HepG2 (cell line): ENCODE measurements around the gene GNGT2. TPM values are rescaled to one million over a fixed set of nuclear protein-coding genes. Genes with fewer than 3 reads are reported as not detected.

Experiments used
- CREB1 ChIP-seq, 2 experiments: fragments of 450-650 bp in 1 of 2; IDR thresholded peaks; 2 replicates each; pipeline ENCODE4 v1.6.1; 2016 to 2017; ENCODE audit warnings: control low read depth in 1 of 2, mild to moderate bottlenecking in 1 of 2, missing compliant biosample characterization in 1 of 2, missing genetic modification characterization in 1 of 2
- HNF4G ChIP-seq, 2 experiments: sonication (generic) in 1 of 2; formaldehyde crosslinking in 1 of 2; IDR thresholded peaks; 2 replicates each; pipeline versions ENCODE4 v1.4.0 to v1.6.1; 2011 to 2020; ENCODE audit warnings: borderline replicate concordance in 2 of 2, low read depth in 2 of 2, mild to moderate bottlenecking in 2 of 2, low read length in 1 of 2, missing genetic modification reagents in 1 of 2, moderate library complexity in 1 of 2
- NR2F6 ChIP-seq, 2 experiments: IDR thresholded peaks; 2 replicates each; pipeline ENCODE4 v1.6.1; 2016; ENCODE audit warnings: antibody characterized with exemption in 1 of 2, mild to moderate bottlenecking in 1 of 2
- NR3C1 ChIP-seq: sonication (generic); formaldehyde crosslinking; IDR thresholded peaks from 2 replicates; pipeline ENCODE4 v1.4.0; 2020; ENCODE audit warnings: missing genetic modification reagents
- PRDM4 ChIP-seq: sonication (generic); formaldehyde crosslinking; IDR thresholded peaks from 2 replicates; pipeline ENCODE4 v1.9.0; 2021; ENCODE audit warnings: missing genetic modification reagents, borderline replicate concordance
- RFX1 ChIP-seq: fragments of 450-650 bp; IDR thresholded peaks from 2 replicates; pipeline ENCODE4 v1.6.1; 2017
- THAP9 ChIP-seq: sonication (generic); formaldehyde crosslinking; IDR thresholded peaks from 2 replicates; pipeline ENCODE4; 2020; ENCODE audit warnings: missing genetic modification reagents, mild to moderate bottlenecking, borderline replicate concordance
- TRIM24 ChIP-seq: sonication (generic); formaldehyde crosslinking; IDR thresholded peaks from 2 replicates; pipeline ENCODE4 v1.8.0; 2022; ENCODE audit warnings: mild to moderate bottlenecking, missing genetic modification reagents
- ZNF891 ChIP-seq: sonication (generic); formaldehyde crosslinking; IDR thresholded peaks from 2 replicates; pipeline ENCODE4 v1.5.0; 2020; ENCODE audit warnings: mild to moderate bottlenecking, missing genetic modification reagents
- polyA plus RNA-seq, 8 experiments: library from polyadenylated mRNA; depleted of rRNA in 3 of 8; stranded (reverse) in 7 of 8; unstranded in 1 of 8; fragments of >200 nt; fragmentation: Illumina TruSeq in 4 of 8; extraction: Trizol in 4 of 8; gene quantifications; 2 replicates each; pipeline versions ENCODE4 v1.2.1 to v1.2.3, GENCODE V29; 2011 to 2016; ENCODE audit warnings: low read depth in 4 of 8, missing spikeins in 1 of 8, mixed read lengths in 1 of 8; ENCODE audit not compliant: insufficient read depth in 1 of 8
- total RNA-seq, 5 experiments: library from RNA; depleted of rRNA; stranded (reverse); fragments of >200 nt; fragmentation: Illumina TruSeq; extraction: Trizol; gene quantifications; 2 replicates each; pipeline ENCODE4 v1.2.3, GENCODE V29; 2016; ENCODE audit warnings: low read depth in 1 of 5
- TF ChIP-seq, protein P1 (sequence below): IDR thresholded peaks from 2 replicates; pipeline ENCODE4 v1.6.1; 2016; ENCODE audit warnings: low read depth, missing genetic modification reagents, missing compliant biosample characterization
- TF ChIP-seq, protein P2 (sequence below): sonication (generic); formaldehyde crosslinking; IDR thresholded peaks from 2 replicates; pipeline ENCODE4 v1.4.0; 2020; ENCODE audit warnings: missing genetic modification reagents
- TF ChIP-seq, protein P3 (sequence below): sonication (generic); formaldehyde crosslinking; IDR thresholded peaks from 2 replicates; pipeline ENCODE4 v1.5.1; 2020; ENCODE audit warnings: mild to moderate bottlenecking, missing genetic modification reagents

Gene GNGT2
- total and polyA plus RNA-seq, 2 of the 13 experiments (the other 11 are each of a cell fraction or from before 2014, with no cell fraction given), result not detected

DNA sequence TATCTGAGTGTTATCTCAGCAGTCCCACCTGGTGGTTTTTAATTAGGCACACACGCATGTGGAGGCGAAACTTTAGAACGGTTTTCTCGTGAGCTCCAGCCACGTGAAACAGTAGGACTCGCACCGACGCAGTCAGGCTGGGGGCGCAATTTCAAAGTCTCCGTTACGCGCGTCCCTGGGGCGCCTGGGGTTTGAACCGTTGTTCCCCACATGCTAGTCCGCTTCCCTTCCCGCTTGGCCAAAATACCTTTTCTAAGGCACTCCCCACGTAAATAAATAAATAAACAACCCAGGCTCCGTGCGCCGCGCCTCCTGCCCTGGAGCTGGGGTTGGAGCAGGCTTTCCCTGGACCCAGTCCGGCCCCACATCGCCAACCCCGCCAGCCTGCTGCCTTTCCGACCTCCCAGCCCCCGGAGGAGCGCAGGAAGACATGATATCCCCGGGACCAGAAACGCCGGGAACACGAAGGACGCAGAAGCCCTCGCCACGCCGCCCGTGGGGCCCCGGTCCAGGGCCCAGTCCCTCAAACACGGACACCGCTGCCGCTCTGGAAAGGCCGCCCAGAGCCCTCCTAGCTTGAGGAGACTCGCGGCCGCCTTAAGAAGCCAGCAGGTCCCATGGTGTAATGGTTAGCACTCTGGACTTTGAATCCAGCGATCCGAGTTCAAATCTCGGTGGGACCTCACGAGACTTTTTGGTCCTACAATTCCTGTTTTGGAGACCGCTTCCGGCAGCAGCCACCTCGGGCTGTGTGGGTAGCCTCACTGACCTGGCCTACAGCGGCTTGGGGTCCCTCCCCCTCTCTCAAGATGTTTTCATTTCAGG lies 18.2 kb downstream of the GNGT2 start (continued):
- TF ChIP-seq PRDM4 (CRISPR knock-in tag) (peak; percentile 90; the same call in 1 of the 2 replicates), HNF4G (IDR thresholded peaks at IDR 0.05; ENCODE audit: borderline replicate concordance, low read depth, low read length) (peak; percentile 100), HNF4G (CRISPR knock-in tag; IDR thresholded peaks at IDR 0.05; ENCODE audit: borderline replicate concordance, low read depth) (peak; percentile 89), NR3C1 (no peak), THAP9 (CRISPR knock-in tag) (peak; percentile 71), NR2F6 (IDR thresholded peaks at IDR 0.05) (peak; percentile 34; the same call in 1 of the 2 replicates), NR2F6 (CRISPR knock-in tag; IDR thresholded peaks at IDR 0.05) (peak; percentile 65), RFX1 (no peak), TRIM24 (CRISPR knock-in tag) (no peak), ZNF891 (peak; percentile 94), CREB1 (IDR thresholded peaks at IDR 0.05) (no peak), CREB1 (CRISPR knock-in tag; IDR thresholded peaks at IDR 0.05) (peak; percentile 46; the same call in 1 of the 2 replicates)
- TF ChIP-seq, protein P1, sequence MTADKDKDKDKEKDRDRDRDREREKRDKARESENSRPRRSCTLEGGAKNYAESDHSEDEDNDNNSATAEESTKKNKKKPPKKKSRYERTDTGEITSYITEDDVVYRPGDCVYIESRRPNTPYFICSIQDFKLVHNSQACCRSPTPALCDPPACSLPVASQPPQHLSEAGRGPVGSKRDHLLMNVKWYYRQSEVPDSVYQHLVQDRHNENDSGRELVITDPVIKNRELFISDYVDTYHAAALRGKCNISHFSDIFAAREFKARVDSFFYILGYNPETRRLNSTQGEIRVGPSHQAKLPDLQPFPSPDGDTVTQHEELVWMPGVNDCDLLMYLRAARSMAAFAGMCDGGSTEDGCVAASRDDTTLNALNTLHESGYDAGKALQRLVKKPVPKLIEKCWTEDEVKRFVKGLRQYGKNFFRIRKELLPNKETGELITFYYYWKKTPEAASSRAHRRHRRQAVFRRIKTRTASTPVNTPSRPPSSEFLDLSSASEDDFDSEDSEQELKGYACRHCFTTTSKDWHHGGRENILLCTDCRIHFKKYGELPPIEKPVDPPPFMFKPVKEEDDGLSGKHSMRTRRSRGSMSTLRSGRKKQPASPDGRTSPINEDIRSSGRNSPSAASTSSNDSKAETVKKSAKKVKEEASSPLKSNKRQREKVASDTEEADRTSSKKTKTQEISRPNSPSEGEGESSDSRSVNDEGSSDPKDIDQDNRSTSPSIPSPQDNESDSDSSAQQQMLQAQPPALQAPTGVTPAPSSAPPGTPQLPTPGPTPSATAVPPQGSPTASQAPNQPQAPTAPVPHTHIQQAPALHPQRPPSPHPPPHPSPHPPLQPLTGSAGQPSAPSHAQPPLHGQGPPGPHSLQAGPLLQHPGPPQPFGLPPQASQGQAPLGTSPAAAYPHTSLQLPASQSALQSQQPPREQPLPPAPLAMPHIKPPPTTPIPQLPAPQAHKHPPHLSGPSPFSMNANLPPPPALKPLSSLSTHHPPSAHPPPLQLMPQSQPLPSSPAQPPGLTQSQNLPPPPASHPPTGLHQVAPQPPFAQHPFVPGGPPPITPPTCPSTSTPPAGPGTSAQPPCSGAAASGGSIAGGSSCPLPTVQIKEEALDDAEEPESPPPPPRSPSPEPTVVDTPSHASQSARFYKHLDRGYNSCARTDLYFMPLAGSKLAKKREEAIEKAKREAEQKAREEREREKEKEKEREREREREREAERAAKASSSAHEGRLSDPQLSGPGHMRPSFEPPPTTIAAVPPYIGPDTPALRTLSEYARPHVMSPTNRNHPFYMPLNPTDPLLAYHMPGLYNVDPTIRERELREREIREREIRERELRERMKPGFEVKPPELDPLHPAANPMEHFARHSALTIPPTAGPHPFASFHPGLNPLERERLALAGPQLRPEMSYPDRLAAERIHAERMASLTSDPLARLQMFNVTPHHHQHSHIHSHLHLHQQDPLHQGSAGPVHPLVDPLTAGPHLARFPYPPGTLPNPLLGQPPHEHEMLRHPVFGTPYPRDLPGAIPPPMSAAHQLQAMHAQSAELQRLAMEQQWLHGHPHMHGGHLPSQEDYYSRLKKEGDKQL (CRISPR knock-in tag), result no peak; the same call in 1 of the 2 replicates
- TF ChIP-seq, protein P2, sequence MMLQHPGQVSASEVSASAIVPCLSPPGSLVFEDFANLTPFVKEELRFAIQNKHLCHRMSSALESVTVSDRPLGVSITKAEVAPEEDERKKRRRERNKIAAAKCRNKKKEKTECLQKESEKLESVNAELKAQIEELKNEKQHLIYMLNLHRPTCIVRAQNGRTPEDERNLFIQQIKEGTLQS, result no peak; the same call in none of the 2 replicates
- TF ChIP-seq, protein P3, sequence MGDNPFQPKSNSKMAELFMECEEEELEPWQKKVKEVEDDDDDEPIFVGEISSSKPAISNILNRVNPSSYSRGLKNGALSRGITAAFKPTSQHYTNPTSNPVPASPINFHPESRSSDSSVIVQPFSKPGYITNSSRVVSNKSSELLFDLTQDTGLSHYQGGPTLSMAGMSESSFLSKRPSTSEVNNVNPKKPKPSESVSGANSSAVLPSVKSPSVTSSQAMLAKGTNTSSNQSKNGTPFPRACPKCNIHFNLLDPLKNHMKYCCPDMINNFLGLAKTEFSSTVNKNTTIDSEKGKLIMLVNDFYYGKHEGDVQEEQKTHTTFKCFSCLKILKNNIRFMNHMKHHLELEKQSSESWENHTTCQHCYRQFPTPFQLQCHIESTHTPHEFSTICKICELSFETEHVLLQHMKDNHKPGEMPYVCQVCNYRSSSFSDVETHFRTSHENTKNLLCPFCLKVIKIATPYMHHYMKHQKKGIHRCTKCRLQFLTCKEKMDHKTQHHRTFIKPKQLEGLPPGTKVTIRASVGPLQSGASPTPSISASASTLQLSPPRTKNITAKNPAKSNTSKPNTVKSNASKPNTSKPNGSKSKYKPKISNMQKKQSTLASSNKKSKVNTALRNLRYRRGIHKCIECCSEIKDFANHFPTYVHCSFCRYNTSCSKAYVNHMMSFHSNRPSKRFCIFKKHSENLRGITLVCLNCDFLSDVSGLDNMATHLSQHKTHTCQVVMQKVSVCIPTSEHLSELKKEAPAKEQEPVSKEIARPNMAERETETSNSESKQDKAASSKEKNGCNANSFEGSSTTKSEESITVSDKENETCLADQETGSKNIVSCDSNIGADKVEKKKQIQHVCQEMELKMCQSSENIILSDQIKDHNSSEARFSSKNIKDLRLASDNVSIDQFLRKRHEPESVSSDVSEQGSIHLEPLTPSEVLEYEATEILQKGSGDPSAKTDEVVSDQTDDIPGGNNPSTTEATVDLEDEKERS (CRISPR knock-in tag), result no peak; the same call in 1 of the 2 replicates
